SK-N-SH (cell line): ENCODE measurements around the gene HESX1. TPM values are rescaled to one million over a fixed set of nuclear protein-coding genes. Genes with fewer than 3 reads are reported as not detected.

Experiments used
- CTCF ChIA-PET: fragments of 300-600, 350-600 bp; formaldehyde crosslinking; extraction: SDS; loops from one replicate; lab custom pipeline; 2021; lab: Yijun Ruan, JAX
- POLR2A ChIA-PET: fragments of 350-600 bp; sonication (Branson Sonifier 250); formaldehyde crosslinking; extraction: SDS; loops from one replicate; lab custom pipeline; 2020; ENCODE audit warnings: antibody characterized with exemption, inconsistent platforms; lab: Yijun Ruan, JAX
- DNase-seq: peaks from one replicate; pipeline ENCODE4 v3.0.0; 2012
- H2AFZ ChIP-seq: fragments of 200-600 bp; sonication (generic); 2 replicates; pipeline ENCODE4 v1.8.1; 2016; ENCODE audit warnings: antibody characterized with exemption, mild to moderate bottlenecking, low read depth
- H3F3A ChIP-seq: fragments of 200-600 bp; sonication (generic); replicated peaks from 2 replicates; pipeline ENCODE3; 2016; ENCODE audit warnings: antibody characterized with exemption, mild to moderate bottlenecking; ENCODE audit not compliant: insufficient read depth
- H3K27ac ChIP-seq, 2 experiments: fragments of 200-500 bp in 1 of 2; fragments of 200-600 bp in 1 of 2; sonication (Bioruptor generic) in 1 of 2; sonication (generic), shearing (Covaris generic) in 1 of 2; 2 replicates each; pipeline versions ENCODE4 v1.5.1 to v1.6.1; 2014 to 2016; ENCODE audit warnings: low read depth in 2 of 2, inconsistent platforms in 1 of 2, low read length in 1 of 2, mild to moderate bottlenecking in 1 of 2, mixed read lengths in 1 of 2
- H3K27me3 ChIP-seq: fragments of 200-600 bp; sonication (generic), shearing (Covaris generic); 2 replicates; pipeline ENCODE4 v1.6.1; 2016; ENCODE audit warnings: mixed run types; ENCODE audit not compliant: insufficient read depth
- H3K36me3 ChIP-seq, 2 experiments: fragments of 200-500 bp in 1 of 2; fragments of 200-600 bp in 1 of 2; sonication (Bioruptor generic) in 1 of 2; sonication (generic) in 1 of 2; replicated peaks in 1 of 2; 2 replicates each; pipeline versions ENCODE3 to v1.5.1; 2014 to 2016; ENCODE audit warnings: low read length in 1 of 2, mild to moderate bottlenecking in 1 of 2; ENCODE audit not compliant: insufficient read depth in 2 of 2, control insufficient read depth in 1 of 2
- H3K4me1 ChIP-seq, 2 experiments: fragments of 200-500 bp in 1 of 2; fragments of 200-600 bp in 1 of 2; sonication (Bioruptor generic) in 1 of 2; sonication (generic), shearing (Covaris generic) in 1 of 2; 2 replicates each; pipeline versions ENCODE4 v1.5.1 to v1.6.1; 2014 to 2016; ENCODE audit warnings: low read depth in 1 of 2, low read length in 1 of 2, mixed run types in 1 of 2; ENCODE audit not compliant: insufficient read depth in 2 of 2, control insufficient read depth in 1 of 2
- H3K4me2 ChIP-seq: fragments of 200-600 bp; sonication (generic), shearing (Covaris generic); 2 replicates; pipeline ENCODE4 v1.6.1; 2017; ENCODE audit warnings: mixed run types
- H3K4me3 ChIP-seq, 2 experiments: fragments of 200-500 bp in 1 of 2; fragments of 200-600 bp in 1 of 2; sonication (Bioruptor generic) in 1 of 2; sonication (generic), shearing (Covaris generic) in 1 of 2; 2 replicates each; pipeline versions ENCODE4 v1.5.1 to v1.8.1; 2014 to 2016; ENCODE audit warnings: low read depth in 2 of 2, inconsistent platforms in 1 of 2, low read length in 1 of 2, mild to moderate bottlenecking in 1 of 2, mixed read lengths in 1 of 2, moderate library complexity in 1 of 2
- H3K79me2 ChIP-seq: fragments of 200-600 bp; sonication (generic); 2 replicates; pipeline ENCODE4 v1.8.1; 2017; ENCODE audit warnings: mild to moderate bottlenecking; ENCODE audit not compliant: insufficient read depth
- H3K9ac ChIP-seq: fragments of 200-600 bp; sonication (generic); 2 replicates; pipeline ENCODE4 v1.6.1; 2017; ENCODE audit warnings: mixed run types
- H3K9me2 ChIP-seq: fragments of 200-600 bp; sonication (generic); 2 replicates; pipeline ENCODE4 v1.6.1; 2017; ENCODE audit warnings: mixed run types
- H3K9me3 ChIP-seq: fragments of 200-600 bp; sonication (generic); 2 replicates; pipeline ENCODE4 v1.6.1; 2017; ENCODE audit warnings: mixed run types, mild to moderate bottlenecking, moderate library complexity
- H4K20me1 ChIP-seq: fragments of 200-600 bp; sonication (generic); 2 replicates; pipeline ENCODE4 v1.6.1; 2017; ENCODE audit warnings: mild to moderate bottlenecking, mixed run types; ENCODE audit not compliant: insufficient read depth
- CHD2 ChIP-seq: fragments of 150-350 bp; IDR thresholded peaks from 2 replicates; pipeline ENCODE4 v1.6.1; 2018; ENCODE audit warnings: low read length; ENCODE audit not compliant: partially characterized antibody
- ELF1 ChIP-seq: IDR thresholded peaks from 2 replicates; pipeline ENCODE4 v1.4.0; 2012
- EP300 ChIP-seq, 2 experiments: IDR thresholded peaks; 2 replicates each; pipeline versions ENCODE4 v1.4.0 to v1.6.1; 2012; ENCODE audit warnings: borderline replicate concordance in 1 of 2, low read depth in 1 of 2, low read length in 1 of 2
- EZH2phosphoT487 ChIP-seq: fragments of 200-600 bp; sonication (generic); IDR thresholded peaks from 2 replicates; pipeline ENCODE4 v1.6.1; 2017; ENCODE audit warnings: low read depth, mixed run types, mild to moderate bottlenecking, antibody characterized with exemption, moderate library complexity, borderline replicate concordance
- FOSL2 ChIP-seq: IDR thresholded peaks from 2 replicates; pipeline ENCODE4 v1.4.0; 2012; ENCODE audit warnings: low read depth, mild to moderate bottlenecking, moderate library complexity, borderline replicate concordance
- FOXJ3 ChIP-seq: sonication (generic); formaldehyde crosslinking; IDR thresholded peaks from 2 replicates; pipeline ENCODE4 v1.5.1; 2020; ENCODE audit warnings: mild to moderate bottlenecking, missing genetic modification reagents
- JUND ChIP-seq: IDR thresholded peaks from 2 replicates; pipeline ENCODE4 v1.4.0; 2012
- MXI1 ChIP-seq: IDR thresholded peaks from 2 replicates; pipeline ENCODE4 v1.6.1; 2012; ENCODE audit warnings: mild to moderate bottlenecking, low read depth, low read length, improper control_type of control experiment
- NFIC ChIP-seq: IDR thresholded peaks from 2 replicates; pipeline ENCODE4 v1.4.0; 2012; ENCODE audit warnings: borderline replicate concordance
- PBX3 ChIP-seq: IDR thresholded peaks from 2 replicates; pipeline ENCODE4; 2012
- POLR2AphosphoS5 ChIP-seq: IDR thresholded peaks from 2 replicates; pipeline ENCODE4 v1.6.1; 2012; ENCODE audit warnings: low read depth, low read length
- RCOR1 ChIP-seq: fragments of 150-350 bp; IDR thresholded peaks from 2 replicates; pipeline ENCODE4 v1.6.1; 2017; ENCODE audit warnings: antibody characterized with exemption, low read length
- REST ChIP-seq: IDR thresholded peaks from 2 replicates; pipeline ENCODE4 v1.6.1; 2012; ENCODE audit warnings: mild to moderate bottlenecking, low read depth, low read length, moderate library complexity
- RXRA ChIP-seq: IDR thresholded peaks from 2 replicates; pipeline ENCODE4 v1.4.0; 2012; ENCODE audit warnings: low read depth, mild to moderate bottlenecking, borderline replicate concordance
- SIN3A ChIP-seq: IDR thresholded peaks from 2 replicates; pipeline ENCODE4 v1.6.1; 2012; ENCODE audit warnings: low read depth, mild to moderate bottlenecking, low read length, moderate library complexity, borderline replicate concordance
- SMC3 ChIP-seq: IDR thresholded peaks from 2 replicates; pipeline ENCODE4 v1.6.1; 2012; ENCODE audit warnings: low read depth, low read length, improper control_type of control experiment
- TAF1 ChIP-seq: IDR thresholded peaks from 2 replicates; pipeline ENCODE4 v1.6.1; 2012; ENCODE audit warnings: low read depth, mild to moderate bottlenecking, low read length, moderate library complexity, borderline replicate concordance
- TEAD4 ChIP-seq: IDR thresholded peaks from 2 replicates; pipeline ENCODE4 v1.4.0; 2012; ENCODE audit warnings: mild to moderate bottlenecking, borderline replicate concordance; ENCODE audit not compliant: insufficient read depth
- USF1 ChIP-seq: IDR thresholded peaks from 2 replicates; pipeline ENCODE4 v1.4.0; 2012; ENCODE audit warnings: low read depth, borderline replicate concordance
- USF2 ChIP-seq: fragments of 150-350 bp; IDR thresholded peaks from 2 replicates; pipeline ENCODE4 v1.6.1; 2017; ENCODE audit warnings: antibody characterized with exemption, low read length, low read depth, borderline replicate concordance
- YY1 ChIP-seq: IDR thresholded peaks from 2 replicates; pipeline ENCODE4 v1.4.0; 2012; ENCODE audit warnings: low read depth, mild to moderate bottlenecking
- ZBTB33 ChIP-seq: IDR thresholded peaks from 2 replicates; pipeline ENCODE4 v1.4.0; 2012; ENCODE audit warnings: low read depth, borderline replicate concordance
- WGBS: methylation state at CpG from one replicate; pipeline ENCODE4 v1.1.6; 2017; ENCODE audit warnings: low lambda C conversion rate; 5-methylcytosine and 5-hydroxymethylcytosine counted together
- polyA plus RNA-seq, 3 experiments: library from polyadenylated mRNA; depleted of rRNA; stranded (reverse); fragments of >200 nt; gene quantifications; 2 replicates each; pipeline ENCODE4 v1.2.3, GENCODE V29; 2012
- TF ChIP-seq, protein P1 (sequence below): fragments of 200-600 bp; sonication (generic); IDR thresholded peaks from 2 replicates; pipeline ENCODE4 v1.6.1; 2017; ENCODE audit warnings: antibody characterized with exemption, mild to moderate bottlenecking, moderate library complexity

HESX1 gene
- polyA plus RNA-seq, 1 of the 3 experiments (the other 2 are of a cell fraction): 1.2 TPM

- peak overlapping the region; percentile 72 for H3K4me2 ChIP-seq
- H3F3A ChIP-seq: peaks cover 20% of the 10 kb centered on the region
- peak overlapping the region in 1 of 2 experiments; percentile 29; a peak in 2 of 4 replicates for H3K4me3 ChIP-seq
- ChIA-PET POLR2A (interaction anchor here (1.3 to 1.9 kb wide), 3 partner anchors 10 to 20 kb away, joined by 4 to 8 read pairs (median 7); no protein-coding TSS in a partner anchor), CTCF (interaction anchor here (0.9 to 1.7 kb wide), 4 partner anchors 10 to 44 kb away, joined by 3 to 6 read pairs (median 4); no protein-coding TSS in a partner anchor)
- H3K9ac ChIP-seq: no peak overlapping the region
- peaks cover 16% of the 10 kb centered on the region for H4K20me1 ChIP-seq
- no peak overlapping the region for H2AFZ ChIP-seq
- peak; percentile 60 for DNase-seq
- H3K4me1 ChIP-seq: peaks cover 18 to 59% of the 10 kb centered on the region in 2 experiments; a peak in 3 of 4 replicates
- H3K79me2 ChIP-seq: no peaks in the 10 kb centered on the region
- no peaks in the 10 kb centered on the region for H3K27me3 ChIP-seq
- H3K9me2 ChIP-seq: no peaks in the 10 kb centered on the region
- H3K27ac ChIP-seq: peak overlapping the region; percentile 57 to 99; a peak in 3 of 4 replicates
- 4% methylated on average over 2 of the region's 2 CpGs for WGBS
- H3K36me3 ChIP-seq: no peaks in the 10 kb centered on the region
- H3K9me3 ChIP-seq: no peaks in the 10 kb centered on the region
- TF ChIP-seq CHD2 (peak; percentile 12), FOXJ3 (CRISPR knock-in tag) (no peak), RCOR1 (peak; percentile 86; the same call in 1 of the 2 replicates), SMC3 (no peak), RXRA (peak; percentile 94), POLR2AphosphoS5 (peak; percentile 84; the same call in 1 of the 2 replicates), TAF1 (no peak), SIN3A (peak; percentile 82), TEAD4 (peak; percentile 95), REST (no peak), ZBTB33 (peak; percentile 86), USF2 (no peak), NFIC (peak; percentile 97), USF1 (no peak), ELF1 (peak; percentile 12; the same call in 1 of the 2 replicates), PBX3 (peak; percentile 98), YY1 (no peak), MXI1 (peak; percentile 69; the same call in 1 of the 2 replicates), JUND (peak; percentile 91), EZH2phosphoT487 (no peak), EP300 (IDR thresholded peaks at IDR 0.05; ENCODE audit: borderline replicate concordance in 1 of 2, low read depth in 1 of 2, low read length in 1 of 2) (peak; percentile 92 to 94), FOSL2 (peak; percentile 77)
- TF ChIP-seq, protein P1, sequence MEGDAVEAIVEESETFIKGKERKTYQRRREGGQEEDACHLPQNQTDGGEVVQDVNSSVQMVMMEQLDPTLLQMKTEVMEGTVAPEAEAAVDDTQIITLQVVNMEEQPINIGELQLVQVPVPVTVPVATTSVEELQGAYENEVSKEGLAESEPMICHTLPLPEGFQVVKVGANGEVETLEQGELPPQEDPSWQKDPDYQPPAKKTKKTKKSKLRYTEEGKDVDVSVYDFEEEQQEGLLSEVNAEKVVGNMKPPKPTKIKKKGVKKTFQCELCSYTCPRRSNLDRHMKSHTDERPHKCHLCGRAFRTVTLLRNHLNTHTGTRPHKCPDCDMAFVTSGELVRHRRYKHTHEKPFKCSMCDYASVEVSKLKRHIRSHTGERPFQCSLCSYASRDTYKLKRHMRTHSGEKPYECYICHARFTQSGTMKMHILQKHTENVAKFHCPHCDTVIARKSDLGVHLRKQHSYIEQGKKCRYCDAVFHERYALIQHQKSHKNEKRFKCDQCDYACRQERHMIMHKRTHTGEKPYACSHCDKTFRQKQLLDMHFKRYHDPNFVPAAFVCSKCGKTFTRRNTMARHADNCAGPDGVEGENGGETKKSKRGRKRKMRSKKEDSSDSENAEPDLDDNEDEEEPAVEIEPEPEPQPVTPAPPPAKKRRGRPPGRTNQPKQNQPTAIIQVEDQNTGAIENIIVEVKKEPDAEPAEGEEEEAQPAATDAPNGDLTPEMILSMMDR: no peak
Measured at GRCh38 chr3:57151021-57151449, 48.7 kb downstream of the HESX1 start.
